Uterus (tissue), 4 donors: ENCODE data around the gene PAIP1. TPM values are rescaled to one million over a fixed set of nuclear protein-coding genes. Genes with fewer than 3 reads are reported as not detected.
"Not testable (repeated sequence)": the region's sequence is repeated elsewhere in the genome, so short reads cannot be mapped to it uniquely, and the experiment has no call there.

Experiments used
- DNase-seq, 2 donors: peaks; one replicate each; pipeline ENCODE4 v3.0.0-alpha.2; 2019 to 2020
- H3K27ac ChIP-seq, 2 donors: fragments of 200-600 bp; sonication (generic); 1 replicate in 1 of 2; 2 replicates in 1 of 2; pipeline ENCODE4 v1.5.1; 2016 to 2018
- H3K27me3 ChIP-seq, 2 donors: fragments of 200-600 bp; sonication (generic); one replicate each; pipeline ENCODE4 v1.5.1; 2018 to 2019; ENCODE audit warnings: control low read depth in 1 of 2
- H3K36me3 ChIP-seq, 2 donors: fragments of 200-600 bp; sonication (generic); one replicate each; pipeline ENCODE4 v1.5.1; 2019; ENCODE audit warnings: control low read depth in 1 of 2
- H3K4me1 ChIP-seq, 2 donors: fragments of 200-600 bp; sonication (generic); one replicate each; pipeline ENCODE4 v1.5.1; 2018 to 2019; ENCODE audit warnings: control low read depth in 1 of 2
- H3K4me3 ChIP-seq, 2 donors: fragments of 200-600 bp; sonication (generic); 1 replicate in 1 of 2; 2 replicates in 1 of 2; pipeline ENCODE4 v1.5.1; 2018 to 2019; ENCODE audit warnings: mild to moderate bottlenecking in 1 of 2
- H3K9me3 ChIP-seq, 2 donors: fragments of 200-600 bp; sonication (generic); one replicate each; pipeline ENCODE4 v1.5.1; 2019; ENCODE audit warnings: control low read depth in 1 of 2
- POLR2A ChIP-seq, 2 donors: fragments of 450-650 bp; IDR thresholded peaks; one replicate each; pipeline ENCODE4 v1.6.1; 2016; ENCODE audit warnings: antibody characterized with exemption in 2 of 2, mild to moderate bottlenecking in 1 of 2, moderate library complexity in 1 of 2
- intact Hi-C: fragments of 100-400 bp; cut with DNase I; formaldehyde crosslinking; loops from one replicate; pipeline ENCODE4 v1.15.1; 2023; ENCODE audit warnings: low total_unique reads
- total RNA-seq, 4 donors: library from RNA; depleted of rRNA in 3 of 4; stranded (reverse); fragments of >200 nt in 3 of 4; gene quantifications; one replicate each; pipeline versions ENCODE4 v1.1.0 to v1.2.4, GENCODE V29; 2014 to 2023
- TF ChIP-seq, protein P1 (sequence below), 4 experiments: fragments of 200-600 bp in 2 of 4; fragments of 450-650 bp in 2 of 4; sonication (generic) in 2 of 4; IDR thresholded peaks; one replicate each; pipeline ENCODE4 v1.5.1; 2016 to 2019; ENCODE audit warnings: antibody characterized with exemption in 4 of 4, mild to moderate bottlenecking in 2 of 4, moderate library complexity in 1 of 4
- donor health status: DM: yes; HTN: yes; CAD: no.

Gene PAIP1
- total RNA-seq, 4 donors from 2014 or later = 20.7 to 117 (median 75.8) TPM

DNA sequence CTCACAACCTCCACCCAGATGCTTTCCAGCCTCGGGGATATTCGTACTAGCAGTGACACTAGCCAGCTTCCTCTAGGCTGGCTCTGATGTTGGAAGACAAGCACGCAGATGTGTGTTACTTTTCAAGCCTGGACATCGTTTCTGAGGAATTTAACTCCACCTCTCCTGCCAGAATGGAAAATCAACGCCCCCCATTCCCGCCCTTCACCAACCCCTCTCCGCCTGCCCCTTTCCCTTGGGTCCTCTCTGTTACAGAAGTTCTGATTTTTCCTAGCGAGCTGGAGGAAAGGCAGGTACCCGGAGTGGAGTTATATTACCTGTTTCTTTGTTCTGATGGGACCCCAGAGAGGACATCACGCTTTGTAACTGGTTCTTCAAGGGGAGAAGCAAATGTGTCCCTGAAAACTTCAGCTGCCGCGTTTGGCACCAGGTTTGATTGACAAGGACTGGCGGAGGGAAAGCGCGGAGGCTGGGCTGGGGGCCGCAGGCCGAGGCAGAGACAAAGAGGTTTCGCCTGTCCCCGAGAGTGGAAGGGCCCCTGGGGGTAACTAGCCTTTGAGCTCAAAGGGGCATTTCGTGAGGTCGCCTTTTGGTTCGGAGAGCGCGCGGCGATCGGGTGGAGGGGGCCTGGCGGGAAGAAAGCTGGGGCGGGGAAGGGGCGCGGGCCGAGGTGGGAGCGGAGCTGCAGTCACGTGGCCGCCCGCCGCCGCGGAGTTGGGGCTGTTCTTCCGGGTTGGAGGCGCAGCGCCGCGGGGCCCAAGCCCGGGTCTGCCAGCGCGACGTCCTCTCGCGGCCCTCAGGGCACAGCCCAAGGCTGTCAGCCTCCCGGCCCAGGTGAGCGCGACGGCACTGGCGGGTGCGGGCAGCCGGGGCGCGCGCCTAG is 45.8 kb upstream of the PAIP1 start, which contains the start of gene NNT:
NNT (plus strand) TSS at position 720 of the 883 bp plus-strand sequence. CDS start 6,016 bp downstream, outside the sequence.
- Histone ChIP-seq H3K27ac (peak within 1 kb of the TSS; percentile 85), H3K4me1 (no peaks in the 10 kb centered on the region), H3K4me3 (peak within 1 kb of the TSS; percentile 65 to 88), H3K9me3 (no peaks in the 10 kb centered on the region), H3K36me3 (no peaks in the 10 kb centered on the region), H3K27me3 (no peaks in the 10 kb centered on the region)
- intact Hi-C loops = loop anchor here (10.0 kb wide), 1 partner anchor 48 kb away; the partner anchor contains the start of gene PAIP1
- TF ChIP-seq, protein P1, sequence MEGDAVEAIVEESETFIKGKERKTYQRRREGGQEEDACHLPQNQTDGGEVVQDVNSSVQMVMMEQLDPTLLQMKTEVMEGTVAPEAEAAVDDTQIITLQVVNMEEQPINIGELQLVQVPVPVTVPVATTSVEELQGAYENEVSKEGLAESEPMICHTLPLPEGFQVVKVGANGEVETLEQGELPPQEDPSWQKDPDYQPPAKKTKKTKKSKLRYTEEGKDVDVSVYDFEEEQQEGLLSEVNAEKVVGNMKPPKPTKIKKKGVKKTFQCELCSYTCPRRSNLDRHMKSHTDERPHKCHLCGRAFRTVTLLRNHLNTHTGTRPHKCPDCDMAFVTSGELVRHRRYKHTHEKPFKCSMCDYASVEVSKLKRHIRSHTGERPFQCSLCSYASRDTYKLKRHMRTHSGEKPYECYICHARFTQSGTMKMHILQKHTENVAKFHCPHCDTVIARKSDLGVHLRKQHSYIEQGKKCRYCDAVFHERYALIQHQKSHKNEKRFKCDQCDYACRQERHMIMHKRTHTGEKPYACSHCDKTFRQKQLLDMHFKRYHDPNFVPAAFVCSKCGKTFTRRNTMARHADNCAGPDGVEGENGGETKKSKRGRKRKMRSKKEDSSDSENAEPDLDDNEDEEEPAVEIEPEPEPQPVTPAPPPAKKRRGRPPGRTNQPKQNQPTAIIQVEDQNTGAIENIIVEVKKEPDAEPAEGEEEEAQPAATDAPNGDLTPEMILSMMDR (IDR thresholded peaks at IDR 0.05) = no peak
- TF ChIP-seq POLR2A (IDR thresholded peaks at IDR 0.05) = peak in 1 of 2 donors; percentile 25
- peak; percentile 62 to 71 for DNase-seq

DNA sequence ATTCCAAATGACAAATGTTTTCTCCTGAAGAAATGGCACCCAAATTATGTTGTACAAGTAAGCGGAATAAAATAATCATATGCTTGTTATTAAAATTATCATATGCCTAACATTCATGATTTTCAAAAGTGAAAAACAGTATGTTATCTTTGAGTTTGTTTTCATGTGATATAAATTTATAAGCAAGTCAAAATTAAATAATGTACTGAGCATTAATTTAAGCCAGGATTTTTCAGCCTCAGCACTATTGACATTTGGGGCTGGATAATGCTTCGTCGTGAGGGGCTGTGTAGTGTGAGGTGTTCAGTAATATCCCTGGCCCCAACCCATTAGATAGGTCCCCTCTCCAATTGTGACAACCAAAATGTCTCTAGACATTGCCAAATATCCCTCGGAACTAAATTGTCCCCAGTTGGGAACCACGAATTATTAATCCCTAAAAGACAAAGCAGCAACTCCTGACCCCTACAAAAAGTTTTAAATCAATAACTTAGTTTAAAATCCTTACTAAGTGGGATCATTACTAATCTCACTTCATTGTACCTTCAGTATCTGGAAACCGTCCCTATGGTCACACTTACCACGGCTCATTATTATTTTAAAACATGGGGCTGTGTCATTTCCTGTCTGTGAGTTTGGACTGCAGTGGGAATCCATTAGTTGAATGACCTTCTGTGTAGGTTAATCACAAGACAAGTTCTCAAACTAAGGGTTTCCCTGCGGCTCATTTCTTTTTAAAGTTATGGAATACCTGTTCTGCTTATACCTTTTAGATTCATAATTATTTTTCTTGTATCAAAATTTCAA is 44.8 kb upstream of the PAIP1 start:
- no peak for DNase-seq
- intact Hi-C loops = loop anchor here (10.0 kb wide), 1 partner anchor 47 kb away; the partner anchor contains the start of gene PAIP1
- TF ChIP-seq, protein P1 (IDR thresholded peaks at IDR 0.05) = no peak
- Histone ChIP-seq H3K27me3 (no peaks in the 10 kb centered on the region), H3K36me3 (no peaks in the 10 kb centered on the region), H3K27ac (peak overlapping the region; percentile 85), H3K4me1 (no peaks in the 10 kb centered on the region), H3K4me3 (peak overlapping the region; percentile 65 to 88), H3K9me3 (no peaks in the 10 kb centered on the region)

DNA sequence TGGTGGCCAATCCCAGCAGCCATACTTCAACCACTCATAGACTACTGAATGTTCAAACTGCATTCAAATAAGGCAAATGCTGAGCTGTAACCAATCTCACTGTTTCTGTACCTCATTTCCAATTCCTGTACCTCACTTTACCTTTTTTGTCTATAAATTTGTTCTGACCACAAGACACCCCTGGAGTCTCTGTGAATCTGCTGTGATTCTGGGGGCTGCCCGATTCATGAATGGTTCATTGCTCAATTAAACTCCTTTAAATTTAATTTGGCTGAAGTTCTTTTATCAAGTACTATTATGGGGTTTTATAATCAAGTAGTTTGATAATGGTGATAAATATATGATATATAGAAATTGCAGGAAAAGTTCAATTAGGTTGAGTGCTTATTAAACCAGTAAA is 42.0 kb upstream of the PAIP1 start:
- H3K36me3 ChIP-seq, H3K9me3 ChIP-seq, H3K4me3 ChIP-seq, intact Hi-C loops, H3K27ac ChIP-seq, H3K27me3 ChIP-seq, H3K4me1 ChIP-seq, DNase-seq: not testable (repeated sequence)

DNA sequence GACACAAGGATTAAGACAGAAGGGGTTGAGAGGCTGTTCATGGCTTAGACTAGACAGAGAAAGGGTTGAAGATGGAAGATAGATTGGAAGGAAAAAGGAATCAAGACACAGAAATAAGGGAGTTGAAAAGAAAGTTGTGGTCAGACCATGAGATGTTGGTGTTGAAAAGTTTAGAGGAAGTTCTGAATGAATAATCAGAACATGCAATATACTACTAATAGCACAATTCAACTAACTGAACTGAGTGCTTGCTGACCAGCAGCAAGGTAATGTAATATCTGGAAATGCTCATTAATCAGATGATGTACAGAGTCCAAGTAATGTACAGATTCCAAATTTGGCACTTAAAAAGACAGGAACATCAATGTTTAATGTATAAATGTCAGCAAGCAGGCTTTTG is 35.5 kb upstream of the PAIP1 start:
- Histone ChIP-seq H3K27me3 (no peaks in the 10 kb centered on the region), H3K9me3 (no peaks in the 10 kb centered on the region), H3K27ac (no peak overlapping the region), H3K36me3 (no peaks in the 10 kb centered on the region), H3K4me1 (no peaks in the 10 kb centered on the region), H3K4me3 (no peak overlapping the region)
- intact Hi-C loops = no loop called here
- TF ChIP-seq, protein P1 (IDR thresholded peaks at IDR 0.05) = no peak
- TF ChIP-seq POLR2A (IDR thresholded peaks at IDR 0.05) = no peak
- no peak for DNase-seq

DNA sequence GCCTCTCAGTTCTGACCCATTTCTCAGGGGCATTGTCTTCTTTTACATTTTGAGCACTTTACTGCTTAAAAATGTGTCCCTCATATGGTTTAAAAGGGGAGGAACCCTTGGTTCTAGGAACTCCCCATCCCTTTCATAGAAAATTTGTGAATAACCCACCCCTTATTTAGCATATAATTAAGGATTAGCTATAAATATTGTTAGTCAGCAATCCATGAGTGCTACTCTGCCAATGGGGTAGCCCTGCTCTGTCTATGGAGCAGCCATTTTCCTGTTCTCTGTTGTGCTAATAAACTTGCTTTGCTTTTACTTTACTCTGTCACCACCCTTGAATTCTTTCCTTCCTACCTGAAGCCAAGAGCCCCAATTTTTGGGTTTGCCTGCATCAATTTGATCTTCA is 33.8 kb upstream of the PAIP1 start:
- intact Hi-C loops = no loop called here
- TF ChIP-seq, protein P1 (IDR thresholded peaks at IDR 0.05) = no peak
- no peak for TF ChIP-seq POLR2A (IDR thresholded peaks at IDR 0.05)
- Histone ChIP-seq H3K27ac (no peak overlapping the region), H3K9me3 (no peaks in the 10 kb centered on the region), H3K4me1 (no peaks in the 10 kb centered on the region), H3K27me3 (no peaks in the 10 kb centered on the region), H3K4me3 (no peak overlapping the region), H3K36me3 (no peaks in the 10 kb centered on the region)
- no peak for DNase-seq
